GM23338 (cell line): ENCODE results near the gene USP10. TPM values are rescaled to one million over a fixed set of nuclear protein-coding genes. Genes with fewer than 3 reads are reported as not detected.

ENCODE experiments used
- ATAC-seq: fragments of 200-7000 bp; cut with Tn5 transposase; 3 replicates; pipeline ENCODE4 v1.9.1; 2020
- DNase-seq: peaks from one replicate; pipeline ENCODE4 v3.0.0-alpha.2; 2015; ENCODE audit warnings: low spot score
- H2AFZ ChIP-seq: fragments of 200-600 bp; sonication (generic); 2 replicates; pipeline ENCODE4 v1.8.0; 2016; ENCODE audit warnings: antibody characterized with exemption, mild to moderate bottlenecking, moderate library complexity
- H3F3A ChIP-seq: fragments of 200-600 bp; sonication (generic); replicated peaks from 2 replicates; pipeline ENCODE4 v1.8.0; 2017; ENCODE audit warnings: antibody characterized with exemption, mixed run types, low read depth
- H3K27ac ChIP-seq: fragments of 200-600 bp; sonication (generic); 2 replicates; pipeline ENCODE4 v1.6.1; 2016; ENCODE audit warnings: low read depth
- H3K27me3 ChIP-seq: fragments of 200-600 bp; sonication (generic); 2 replicates; pipeline ENCODE4 v1.8.0; 2016; ENCODE audit warnings: mild to moderate bottlenecking, mixed run types, moderate library complexity; ENCODE audit not compliant: insufficient read depth
- H3K36me3 ChIP-seq: fragments of 200-600 bp; sonication (generic); 2 replicates; pipeline ENCODE4 v1.8.0; 2016; ENCODE audit warnings: mild to moderate bottlenecking; ENCODE audit not compliant: insufficient read depth
- H3K4me1 ChIP-seq: fragments of 200-600 bp; sonication (generic); 2 replicates; pipeline ENCODE4 v1.8.0; 2016; ENCODE audit warnings: mild to moderate bottlenecking, moderate library complexity; ENCODE audit not compliant: insufficient read depth
- H3K4me2 ChIP-seq: fragments of 200-600 bp; sonication (generic); 2 replicates; pipeline ENCODE4 v1.7.1; 2017; ENCODE audit warnings: mixed run types
- H3K4me3 ChIP-seq: fragments of 200-600 bp; sonication (generic); 2 replicates; pipeline ENCODE4 v1.6.1; 2016; ENCODE audit warnings: mixed run types
- H3K79me2 ChIP-seq: fragments of 200-600 bp; sonication (generic); replicated peaks from 2 replicates; pipeline ENCODE4 v1.8.0; 2017; ENCODE audit warnings: mild to moderate bottlenecking; ENCODE audit not compliant: insufficient read depth
- H3K9me2 ChIP-seq: fragments of 200-600 bp; sonication (generic); 2 replicates; pipeline ENCODE4 v1.8.0; 2017; ENCODE audit not compliant: insufficient read depth
- H4K20me1 ChIP-seq: fragments of 200-600 bp; sonication (generic); replicated peaks from 2 replicates; pipeline ENCODE4 v1.8.0; 2017; ENCODE audit warnings: mild to moderate bottlenecking; ENCODE audit not compliant: insufficient read depth
- H3K27ac Mint-ChIP-seq: 2 replicates; pipeline ENCODE4 v1.8.0; 2020; ENCODE audit warnings: inconsistent platforms, mild to moderate bottlenecking, moderate library complexity, mixed read lengths
- H3K27me3 Mint-ChIP-seq: 3 replicates; pipeline ENCODE4 v1.8.0; 2022; ENCODE audit warnings: low read depth, mild to moderate bottlenecking, moderate library complexity, mixed read lengths, inconsistent platforms; ENCODE audit not compliant: insufficient read depth, poor library complexity
- H3K36me3 Mint-ChIP-seq: 3 replicates; pipeline ENCODE4 v1.8.0; 2021; ENCODE audit warnings: low read depth, mild to moderate bottlenecking, inconsistent platforms, moderate library complexity, mixed read lengths
- H3K4me1 Mint-ChIP-seq: 3 replicates; pipeline ENCODE4 v1.8.0; 2020; ENCODE audit warnings: mild to moderate bottlenecking, inconsistent platforms, mixed read lengths
- H3K4me3 Mint-ChIP-seq: 3 replicates; pipeline ENCODE4 v1.8.0; 2021; ENCODE audit warnings: moderate library complexity, mild to moderate bottlenecking, inconsistent platforms, mixed read lengths
- H3K9me3 Mint-ChIP-seq: 3 replicates; pipeline ENCODE4 v1.8.0; 2020; ENCODE audit warnings: moderate library complexity, mild to moderate bottlenecking, inconsistent platforms, mixed read lengths
- CREB1 ChIP-seq: fragments of 250-450 bp; sonication (Bioruptor Pico); IDR thresholded peaks from 2 replicates; pipeline ENCODE4 v1.5.0; 2020; ENCODE audit warnings: low read depth, mild to moderate bottlenecking, moderate library complexity
- EZH2 ChIP-seq: fragments of 200-600 bp; sonication (generic); IDR thresholded peaks from one replicate; pipeline ENCODE4 v1.8.0; 2017; ENCODE audit warnings: antibody characterized with exemption, mild to moderate bottlenecking, low read depth; ENCODE audit not compliant: unreplicated experiment
- EZH2phosphoT487 ChIP-seq: fragments of 200-600 bp; sonication (generic); IDR thresholded peaks from one replicate; pipeline ENCODE4 v1.8.1; 2018; ENCODE audit warnings: antibody characterized with exemption; ENCODE audit not compliant: unreplicated experiment
- JUNB ChIP-seq: IDR thresholded peaks from one replicate; pipeline ENCODE4 v1.6.1; 2016; ENCODE audit warnings: antibody characterized with exemption; ENCODE audit not compliant: unreplicated experiment
- NANOG ChIP-seq: IDR thresholded peaks from 2 replicates; pipeline ENCODE4 v1.6.1; 2016; ENCODE audit warnings: antibody characterized with exemption, borderline replicate concordance
- STAT1 ChIP-seq: IDR thresholded peaks from one replicate; pipeline ENCODE4 v1.6.1; 2016; ENCODE audit warnings: antibody characterized with exemption; ENCODE audit not compliant: unreplicated experiment
- ZNF114 ChIP-seq: fragments of 250-450 bp; sonication (Bioruptor Pico); IDR thresholded peaks from 2 replicates; pipeline ENCODE4 v1.5.0; 2020; ENCODE audit warnings: mild to moderate bottlenecking, moderate library complexity
- polyA plus RNA-seq: library from polyadenylated mRNA; unstranded; fragments of >200 nt; fragmentation: Nextera tagmentation; extraction: Ambion mirVana; gene quantifications from 2 replicates; pipeline ENCODE4 v1.2.1, GENCODE V29; 2016
- total RNA-seq: library from RNA; depleted of rRNA; stranded (reverse); fragments of >200 nt; shearing (Covaris generic); gene quantifications from 2 replicates; pipeline ENCODE4 v1.2.3, GENCODE V29; 2014
- TF ChIP-seq, protein P1 (sequence below), 2 experiments: fragments of 200-600 bp in 1 of 2; sonication (generic) in 1 of 2; conservative IDR thresholded peaks; 2 replicates each; pipeline versions ENCODE4 v1.5.1 to v1.6.1; 2016 to 2017; ENCODE audit warnings: antibody characterized with exemption in 2 of 2, low read depth in 2 of 2, mild to moderate bottlenecking in 2 of 2, moderate library complexity in 1 of 2
- TF ChIP-seq, protein P2 (sequence below): IDR thresholded peaks from 2 replicates; pipeline ENCODE4 v1.6.1; 2016; ENCODE audit warnings: antibody characterized with exemption

USP10 gene
- total and polyA plus RNA-seq, 2 experiments from 2014 or later = 158 to 194 TPM

DNA sequence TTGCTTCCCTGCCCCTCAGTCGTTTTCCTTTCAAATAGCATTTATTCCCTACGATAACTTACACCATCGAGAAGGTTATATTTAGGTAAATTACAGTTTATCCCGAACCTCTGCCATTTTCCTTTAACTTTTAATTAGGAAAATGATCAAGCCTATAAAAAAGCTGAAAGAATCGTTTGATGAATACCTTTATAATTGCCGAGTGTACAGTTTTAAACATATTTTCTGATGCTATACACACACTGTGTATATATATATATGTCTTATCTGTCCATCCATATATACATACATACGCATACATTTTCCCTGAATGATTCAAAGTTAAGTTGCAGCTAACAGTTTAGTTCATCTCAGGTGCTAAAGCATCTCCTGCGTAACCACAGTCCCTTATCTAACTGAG, 63.4 kb downstream of the USP10 start:
- no peaks in the 10 kb centered on the region for H3K9me2 ChIP-seq
- H3K4me3 ChIP-seq = no peak overlapping the region
- no peak overlapping the region for H3K4me2 ChIP-seq
- Mint-ChIP-seq H3K4me3 (no peak overlapping the region), H3K36me3 (peaks cover 84% of the 10 kb centered on the region), H3K4me1 (no peaks in the 10 kb centered on the region), H3K27me3 (peaks cover 2% of the 10 kb centered on the region), H3K27ac (no peak overlapping the region), H3K9me3 (no peaks in the 10 kb centered on the region)
- TF ChIP-seq CREB1 (CRISPR knock-in tag) (no peak), STAT1 (no peak), EZH2 (no peak)
- TF ChIP-seq, protein P1, sequence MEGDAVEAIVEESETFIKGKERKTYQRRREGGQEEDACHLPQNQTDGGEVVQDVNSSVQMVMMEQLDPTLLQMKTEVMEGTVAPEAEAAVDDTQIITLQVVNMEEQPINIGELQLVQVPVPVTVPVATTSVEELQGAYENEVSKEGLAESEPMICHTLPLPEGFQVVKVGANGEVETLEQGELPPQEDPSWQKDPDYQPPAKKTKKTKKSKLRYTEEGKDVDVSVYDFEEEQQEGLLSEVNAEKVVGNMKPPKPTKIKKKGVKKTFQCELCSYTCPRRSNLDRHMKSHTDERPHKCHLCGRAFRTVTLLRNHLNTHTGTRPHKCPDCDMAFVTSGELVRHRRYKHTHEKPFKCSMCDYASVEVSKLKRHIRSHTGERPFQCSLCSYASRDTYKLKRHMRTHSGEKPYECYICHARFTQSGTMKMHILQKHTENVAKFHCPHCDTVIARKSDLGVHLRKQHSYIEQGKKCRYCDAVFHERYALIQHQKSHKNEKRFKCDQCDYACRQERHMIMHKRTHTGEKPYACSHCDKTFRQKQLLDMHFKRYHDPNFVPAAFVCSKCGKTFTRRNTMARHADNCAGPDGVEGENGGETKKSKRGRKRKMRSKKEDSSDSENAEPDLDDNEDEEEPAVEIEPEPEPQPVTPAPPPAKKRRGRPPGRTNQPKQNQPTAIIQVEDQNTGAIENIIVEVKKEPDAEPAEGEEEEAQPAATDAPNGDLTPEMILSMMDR (conservative IDR thresholded peaks at IDR 0.05; ENCODE audit: low read depth in 2 of 2) = no peak
- H3K79me2 ChIP-seq = peaks cover 81% of the 10 kb centered on the region
- ATAC-seq (no peak), DNase-seq (no peak)
- H3K27me3 ChIP-seq = no peaks in the 10 kb centered on the region; the same call in 1 of the 2 replicates
- peaks cover 10% of the 10 kb centered on the region; the same call in 1 of the 2 replicates for H3F3A ChIP-seq
- no peak overlapping the region for H3K27ac ChIP-seq
- H3K4me1 ChIP-seq = no peaks in the 10 kb centered on the region
- peaks cover 57% of the 10 kb centered on the region for H3K36me3 ChIP-seq
- H4K20me1 ChIP-seq = peaks cover 34% of the 10 kb centered on the region
- H2AFZ ChIP-seq = no peak overlapping the region

DNA sequence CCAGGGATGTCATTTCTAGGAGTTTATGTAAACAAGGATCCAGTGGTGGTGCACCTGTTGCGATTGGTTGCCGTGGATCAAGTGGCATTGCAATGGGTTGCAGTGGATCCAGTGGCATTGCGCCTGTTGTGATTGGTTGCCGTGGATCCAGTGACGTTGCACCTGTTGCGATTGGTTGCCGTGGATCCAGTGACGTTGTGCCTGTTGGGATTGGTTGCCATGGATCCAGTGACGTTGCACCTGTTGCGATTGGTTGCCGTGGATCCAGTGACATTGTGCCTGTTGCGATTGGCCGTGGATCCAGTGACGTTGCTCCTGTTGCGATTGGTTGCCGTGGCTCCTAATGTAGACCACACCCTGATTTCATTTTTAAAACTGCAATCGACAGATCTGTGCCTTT, 63.8 kb downstream of the USP10 start:
- Histone ChIP-seq H3K27ac (no peak overlapping the region), H3K9me2 (no peaks in the 10 kb centered on the region), H3K27me3 (no peaks in the 10 kb centered on the region; the same call in 1 of the 2 replicates), H3F3A (peaks cover 10% of the 10 kb centered on the region; the same call in 1 of the 2 replicates), H3K4me2 (no peak overlapping the region), H4K20me1 (peaks cover 34% of the 10 kb centered on the region), H3K4me1 (no peaks in the 10 kb centered on the region), H3K79me2 (peaks cover 81% of the 10 kb centered on the region), H3K4me3 (no peak overlapping the region), H2AFZ (no peak overlapping the region), H3K36me3 (peaks cover 62% of the 10 kb centered on the region)
- Mint-ChIP-seq H3K36me3 (peaks cover 89% of the 10 kb centered on the region), H3K4me3 (no peak overlapping the region), H3K27ac (peak overlapping the region; percentile 34; the same call in 1 of the 2 replicates), H3K27me3 (peaks cover 2% of the 10 kb centered on the region), H3K9me3 (no peaks in the 10 kb centered on the region), H3K4me1 (no peaks in the 10 kb centered on the region)
- ATAC-seq (no peak), DNase-seq (peak; percentile 42)
- TF ChIP-seq EZH2 (no peak), JUNB (no peak)
- TF ChIP-seq, protein P2, sequence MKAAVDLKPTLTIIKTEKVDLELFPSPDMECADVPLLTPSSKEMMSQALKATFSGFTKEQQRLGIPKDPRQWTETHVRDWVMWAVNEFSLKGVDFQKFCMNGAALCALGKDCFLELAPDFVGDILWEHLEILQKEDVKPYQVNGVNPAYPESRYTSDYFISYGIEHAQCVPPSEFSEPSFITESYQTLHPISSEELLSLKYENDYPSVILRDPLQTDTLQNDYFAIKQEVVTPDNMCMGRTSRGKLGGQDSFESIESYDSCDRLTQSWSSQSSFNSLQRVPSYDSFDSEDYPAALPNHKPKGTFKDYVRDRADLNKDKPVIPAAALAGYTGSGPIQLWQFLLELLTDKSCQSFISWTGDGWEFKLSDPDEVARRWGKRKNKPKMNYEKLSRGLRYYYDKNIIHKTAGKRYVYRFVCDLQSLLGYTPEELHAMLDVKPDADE = no peak

DNA sequence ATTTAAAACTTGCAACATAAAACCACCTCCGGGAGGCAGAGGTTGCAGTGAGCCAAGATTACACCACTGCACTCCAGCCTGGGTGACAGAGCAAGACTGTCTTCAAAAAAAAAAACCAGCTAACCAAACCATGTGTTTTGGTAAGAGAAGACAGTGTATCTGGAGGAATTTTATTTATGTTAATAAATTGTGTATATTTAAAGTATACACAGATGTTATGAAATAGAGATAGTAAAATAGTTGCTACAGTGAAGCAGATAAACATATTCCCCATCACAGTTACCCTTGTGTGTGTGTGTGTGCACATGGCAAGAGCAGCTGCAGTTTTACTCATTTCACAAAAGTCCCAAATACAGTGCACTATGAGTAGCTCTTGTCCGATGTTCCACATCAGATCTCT, 65.2 kb downstream of the USP10 start:
- no peak overlapping the region for H3K4me3 Mint-ChIP-seq
- Histone ChIP-seq H3K4me1 (no peaks in the 10 kb centered on the region), H3K27me3 (no peaks in the 10 kb centered on the region; the same call in 1 of the 2 replicates), H3K4me2 (no peak overlapping the region), H4K20me1 (peaks cover 33% of the 10 kb centered on the region), H2AFZ (no peak overlapping the region), H3K4me3 (no peak overlapping the region), H3K9me2 (no peaks in the 10 kb centered on the region), H3K79me2 (peaks cover 72% of the 10 kb centered on the region), H3K27ac (no peak overlapping the region), H3F3A (peaks cover 15% of the 10 kb centered on the region; the same call in 1 of the 2 replicates), H3K36me3 (peaks cover 61% of the 10 kb centered on the region)
- H3K9me3 Mint-ChIP-seq = no peaks in the 10 kb centered on the region
- peaks cover 93% of the 10 kb centered on the region for H3K36me3 Mint-ChIP-seq
- TF ChIP-seq, protein P1 (conservative IDR thresholded peaks at IDR 0.05; ENCODE audit: low read depth in 2 of 2) = no peak
- TF ChIP-seq JUNB (no peak), EZH2phosphoT487 (no peak), NANOG (no peak), EZH2 (no peak), ZNF114 (CRISPR knock-in tag) (no peak)
- ATAC-seq (no peak), DNase-seq (no peak)
- H3K27me3 Mint-ChIP-seq = peaks cover 4% of the 10 kb centered on the region
- H3K4me1 Mint-ChIP-seq = no peaks in the 10 kb centered on the region
- H3K27ac Mint-ChIP-seq = no peak overlapping the region
